ENCODE data around the gene SCYL3. TPM values are rescaled to one million over a fixed set of nuclear protein-coding genes. Genes with fewer than 3 reads are reported as not detected.

The SCYL3 gene
- total and polyA plus RNA-seq, 2 of the 13 experiments (the other 11 are each of a cell fraction or from before 2014, with no cell fraction given) = 3.3 to 4.9 TPM

DNA sequence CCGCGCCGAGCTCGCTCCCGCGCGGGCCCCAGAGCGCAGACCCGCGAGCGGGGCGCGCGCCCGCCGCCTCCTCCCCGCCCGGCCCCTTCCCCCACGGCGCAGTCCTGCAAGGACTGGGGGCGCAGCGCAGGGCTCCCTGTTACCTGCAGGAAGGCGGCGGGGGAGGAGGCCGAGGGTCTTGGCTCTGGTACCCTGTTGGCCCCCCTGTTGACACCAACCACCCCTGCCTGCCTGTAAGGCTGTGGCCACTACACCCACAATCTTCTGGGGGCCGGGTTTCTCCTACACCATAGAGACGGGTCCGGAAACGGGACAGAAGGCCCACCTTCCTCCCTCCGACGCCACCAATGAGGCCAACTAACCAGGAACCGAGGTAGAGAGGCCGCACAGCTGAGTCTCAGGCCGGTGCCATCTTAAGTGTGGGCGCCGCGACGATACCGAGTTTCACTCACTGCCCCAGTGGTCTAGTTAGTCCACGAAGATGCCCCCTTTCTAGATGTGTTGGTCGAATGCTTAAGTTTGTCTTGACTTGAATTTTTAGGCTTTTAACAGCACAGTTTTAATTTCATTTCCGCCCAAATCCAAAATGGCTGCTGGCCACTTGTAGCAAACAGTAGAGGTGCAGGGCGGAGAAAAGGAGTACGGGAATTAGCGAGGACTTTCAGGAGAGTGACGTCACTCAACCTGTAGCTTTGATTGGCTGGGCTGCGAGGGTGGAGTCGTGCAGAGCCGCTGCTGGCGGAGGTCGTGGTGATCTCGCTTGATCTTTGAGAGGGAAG, at the start of gene SCYL3 (continued):
- TF ChIP-seq, protein P1, sequence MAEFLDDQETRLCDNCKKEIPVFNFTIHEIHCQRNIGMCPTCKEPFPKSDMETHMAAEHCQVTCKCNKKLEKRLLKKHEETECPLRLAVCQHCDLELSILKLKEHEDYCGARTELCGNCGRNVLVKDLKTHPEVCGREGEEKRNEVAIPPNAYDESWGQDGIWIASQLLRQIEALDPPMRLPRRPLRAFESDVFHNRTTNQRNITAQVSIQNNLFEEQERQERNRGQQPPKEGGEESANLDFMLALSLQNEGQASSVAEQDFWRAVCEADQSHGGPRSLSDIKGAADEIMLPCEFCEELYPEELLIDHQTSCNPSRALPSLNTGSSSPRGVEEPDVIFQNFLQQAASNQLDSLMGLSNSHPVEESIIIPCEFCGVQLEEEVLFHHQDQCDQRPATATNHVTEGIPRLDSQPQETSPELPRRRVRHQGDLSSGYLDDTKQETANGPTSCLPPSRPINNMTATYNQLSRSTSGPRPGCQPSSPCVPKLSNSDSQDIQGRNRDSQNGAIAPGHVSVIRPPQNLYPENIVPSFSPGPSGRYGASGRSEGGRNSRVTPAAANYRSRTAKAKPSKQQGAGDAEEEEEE (CRISPR knock-in tag; IDR thresholded peaks at IDR 0.05; ENCODE audit: borderline replicate concordance) = 0 out of 2 replicates have a peak, but pooled peaks have one; percentile 32
- TF ChIP-seq, protein P2, sequence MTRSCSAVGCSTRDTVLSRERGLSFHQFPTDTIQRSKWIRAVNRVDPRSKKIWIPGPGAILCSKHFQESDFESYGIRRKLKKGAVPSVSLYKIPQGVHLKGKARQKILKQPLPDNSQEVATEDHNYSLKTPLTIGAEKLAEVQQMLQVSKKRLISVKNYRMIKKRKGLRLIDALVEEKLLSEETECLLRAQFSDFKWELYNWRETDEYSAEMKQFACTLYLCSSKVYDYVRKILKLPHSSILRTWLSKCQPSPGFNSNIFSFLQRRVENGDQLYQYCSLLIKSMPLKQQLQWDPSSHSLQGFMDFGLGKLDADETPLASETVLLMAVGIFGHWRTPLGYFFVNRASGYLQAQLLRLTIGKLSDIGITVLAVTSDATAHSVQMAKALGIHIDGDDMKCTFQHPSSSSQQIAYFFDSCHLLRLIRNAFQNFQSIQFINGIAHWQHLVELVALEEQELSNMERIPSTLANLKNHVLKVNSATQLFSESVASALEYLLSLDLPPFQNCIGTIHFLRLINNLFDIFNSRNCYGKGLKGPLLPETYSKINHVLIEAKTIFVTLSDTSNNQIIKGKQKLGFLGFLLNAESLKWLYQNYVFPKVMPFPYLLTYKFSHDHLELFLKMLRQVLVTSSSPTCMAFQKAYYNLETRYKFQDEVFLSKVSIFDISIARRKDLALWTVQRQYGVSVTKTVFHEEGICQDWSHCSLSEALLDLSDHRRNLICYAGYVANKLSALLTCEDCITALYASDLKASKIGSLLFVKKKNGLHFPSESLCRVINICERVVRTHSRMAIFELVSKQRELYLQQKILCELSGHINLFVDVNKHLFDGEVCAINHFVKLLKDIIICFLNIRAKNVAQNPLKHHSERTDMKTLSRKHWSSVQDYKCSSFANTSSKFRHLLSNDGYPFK (CRISPR knock-in tag; IDR thresholded peaks at IDR 0.05; ENCODE audit: borderline replicate concordance) = peak; percentile 99
- no peak for TF ChIP-seq KLF13 (CRISPR knock-in tag; IDR thresholded peaks at IDR 0.05)
- TF ChIP-seq NFYC (CRISPR knock-in tag; IDR thresholded peaks at IDR 0.05) = peak; percentile 74
- TF ChIP-seq, protein P3, sequence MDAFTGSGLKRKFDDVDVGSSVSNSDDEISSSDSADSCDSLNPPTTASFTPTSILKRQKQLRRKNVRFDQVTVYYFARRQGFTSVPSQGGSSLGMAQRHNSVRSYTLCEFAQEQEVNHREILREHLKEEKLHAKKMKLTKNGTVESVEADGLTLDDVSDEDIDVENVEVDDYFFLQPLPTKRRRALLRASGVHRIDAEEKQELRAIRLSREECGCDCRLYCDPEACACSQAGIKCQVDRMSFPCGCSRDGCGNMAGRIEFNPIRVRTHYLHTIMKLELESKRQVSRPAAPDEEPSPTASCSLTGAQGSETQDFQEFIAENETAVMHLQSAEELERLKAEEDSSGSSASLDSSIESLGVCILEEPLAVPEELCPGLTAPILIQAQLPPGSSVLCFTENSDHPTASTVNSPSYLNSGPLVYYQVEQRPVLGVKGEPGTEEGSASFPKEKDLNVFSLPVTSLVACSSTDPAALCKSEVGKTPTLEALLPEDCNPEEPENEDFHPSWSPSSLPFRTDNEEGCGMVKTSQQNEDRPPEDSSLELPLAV (CRISPR knock-in tag; conservative IDR thresholded peaks at IDR 0.05; ENCODE audit: low read depth) = no peak
- TF ChIP-seq, protein P4, sequence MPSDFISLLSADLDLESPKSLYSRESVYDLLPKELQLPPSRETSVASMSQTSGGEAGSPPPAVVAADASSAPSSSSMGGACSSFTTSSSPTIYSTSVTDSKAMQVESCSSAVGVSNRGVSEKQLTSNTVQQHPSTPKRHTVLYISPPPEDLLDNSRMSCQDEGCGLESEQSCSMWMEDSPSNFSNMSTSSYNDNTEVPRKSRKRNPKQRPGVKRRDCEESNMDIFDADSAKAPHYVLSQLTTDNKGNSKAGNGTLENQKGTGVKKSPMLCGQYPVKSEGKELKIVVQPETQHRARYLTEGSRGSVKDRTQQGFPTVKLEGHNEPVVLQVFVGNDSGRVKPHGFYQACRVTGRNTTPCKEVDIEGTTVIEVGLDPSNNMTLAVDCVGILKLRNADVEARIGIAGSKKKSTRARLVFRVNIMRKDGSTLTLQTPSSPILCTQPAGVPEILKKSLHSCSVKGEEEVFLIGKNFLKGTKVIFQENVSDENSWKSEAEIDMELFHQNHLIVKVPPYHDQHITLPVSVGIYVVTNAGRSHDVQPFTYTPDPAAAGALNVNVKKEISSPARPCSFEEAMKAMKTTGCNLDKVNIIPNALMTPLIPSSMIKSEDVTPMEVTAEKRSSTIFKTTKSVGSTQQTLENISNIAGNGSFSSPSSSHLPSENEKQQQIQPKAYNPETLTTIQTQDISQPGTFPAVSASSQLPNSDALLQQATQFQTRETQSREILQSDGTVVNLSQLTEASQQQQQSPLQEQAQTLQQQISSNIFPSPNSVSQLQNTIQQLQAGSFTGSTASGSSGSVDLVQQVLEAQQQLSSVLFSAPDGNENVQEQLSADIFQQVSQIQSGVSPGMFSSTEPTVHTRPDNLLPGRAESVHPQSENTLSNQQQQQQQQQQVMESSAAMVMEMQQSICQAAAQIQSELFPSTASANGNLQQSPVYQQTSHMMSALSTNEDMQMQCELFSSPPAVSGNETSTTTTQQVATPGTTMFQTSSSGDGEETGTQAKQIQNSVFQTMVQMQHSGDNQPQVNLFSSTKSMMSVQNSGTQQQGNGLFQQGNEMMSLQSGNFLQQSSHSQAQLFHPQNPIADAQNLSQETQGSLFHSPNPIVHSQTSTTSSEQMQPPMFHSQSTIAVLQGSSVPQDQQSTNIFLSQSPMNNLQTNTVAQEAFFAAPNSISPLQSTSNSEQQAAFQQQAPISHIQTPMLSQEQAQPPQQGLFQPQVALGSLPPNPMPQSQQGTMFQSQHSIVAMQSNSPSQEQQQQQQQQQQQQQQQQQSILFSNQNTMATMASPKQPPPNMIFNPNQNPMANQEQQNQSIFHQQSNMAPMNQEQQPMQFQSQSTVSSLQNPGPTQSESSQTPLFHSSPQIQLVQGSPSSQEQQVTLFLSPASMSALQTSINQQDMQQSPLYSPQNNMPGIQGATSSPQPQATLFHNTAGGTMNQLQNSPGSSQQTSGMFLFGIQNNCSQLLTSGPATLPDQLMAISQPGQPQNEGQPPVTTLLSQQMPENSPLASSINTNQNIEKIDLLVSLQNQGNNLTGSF (CRISPR knock-in tag; IDR thresholded peaks at IDR 0.05) = peak; percentile 14; the same call in 1 of the 2 replicates
- peak; percentile 82 to 83 for TF ChIP-seq POLR2A (IDR thresholded peaks at IDR 0.05; ENCODE audit: insufficient read depth in 1 of 2, low read depth in 2 of 2, low read length in 2 of 2)
- TF ChIP-seq CHD2 (IDR thresholded peaks at IDR 0.05; ENCODE audit: low read depth, low read length) = 0 out of 2 replicates have a peak, but pooled peaks have one; percentile 26
- 0 out of 2 replicates have a peak, but pooled peaks have one; percentile 4 for TF ChIP-seq RARA (CRISPR knock-in tag; IDR thresholded peaks at IDR 0.05)
- TF ChIP-seq HNRNPLL (IDR thresholded peaks at IDR 0.05; ENCODE audit: low read depth, low read length, poor library complexity, severe bottlenecking) = peak; percentile 29
- TF ChIP-seq NFRKB (IDR thresholded peaks at IDR 0.05) = peak; percentile 94
- TF ChIP-seq ZNF34 (CRISPR knock-in tag; IDR thresholded peaks at IDR 0.05; ENCODE audit: borderline replicate concordance) = 0 out of 2 replicates have a peak, but pooled peaks have one; percentile 40
- TF ChIP-seq MIXL1 (CRISPR knock-in tag; IDR thresholded peaks at IDR 0.05) = 0 out of 2 replicates have a peak, but pooled peaks have one; percentile 11
- TF ChIP-seq YEATS4 (CRISPR knock-in tag; IDR thresholded peaks at IDR 0.05; ENCODE audit: borderline replicate concordance) = 0 out of 2 replicates have a peak, but pooled peaks have one; percentile 20
- TF ChIP-seq ZBTB8A (CRISPR knock-in tag; IDR thresholded peaks at IDR 0.05; ENCODE audit: borderline replicate concordance, low read depth) = no peak
- TF ChIP-seq PITX1 (CRISPR knock-in tag; IDR thresholded peaks at IDR 0.05) = peak; percentile 51; the same call in 1 of the 2 replicates

Data from HepG2 (cell line).